Trophoblast cell (in vitro differentiated cells and primary cell): ENCODE data around the gene ASTN2.

Experiments
- DNase-seq, 2 donors: peaks; one replicate each; pipeline ENCODE4 v3.0.0-alpha.2; 2016
- H2AFZ ChIP-seq: 2 replicates; pipeline ENCODE4 v1.6.1; 2013; ENCODE audit warnings: low read length, moderate library complexity, mild to moderate bottlenecking; ENCODE audit not compliant: insufficient read depth, poor library complexity
- H2AK5ac ChIP-seq: 2 replicates; pipeline ENCODE4 v1.6.1; 2013; ENCODE audit warnings: mild to moderate bottlenecking, low read length
- H2BK120ac ChIP-seq: 2 replicates; pipeline ENCODE4 v1.6.1; 2013; ENCODE audit warnings: low read length, mild to moderate bottlenecking, moderate library complexity; ENCODE audit not compliant: insufficient read depth, poor library complexity
- H2BK12ac ChIP-seq: 2 replicates; pipeline ENCODE4 v1.6.1; 2013; ENCODE audit warnings: mild to moderate bottlenecking, low read length, moderate library complexity
- H2BK5ac ChIP-seq: 2 replicates; pipeline ENCODE4 v1.6.1; 2013; ENCODE audit warnings: low read length, low read depth, moderate library complexity, mild to moderate bottlenecking; ENCODE audit not compliant: poor library complexity
- H3K14ac ChIP-seq: 2 replicates; pipeline ENCODE4 v1.6.1; 2013; ENCODE audit warnings: mild to moderate bottlenecking, low read length
- H3K18ac ChIP-seq: 2 replicates; pipeline ENCODE4 v1.6.1; 2013; ENCODE audit warnings: mild to moderate bottlenecking, low read length
- H3K23ac ChIP-seq: 2 replicates; pipeline ENCODE4 v1.6.1; 2013; ENCODE audit warnings: low read length
- H3K27ac ChIP-seq: 2 replicates; pipeline ENCODE4 v1.5.1; 2013; ENCODE audit warnings: low read depth, mild to moderate bottlenecking, inconsistent platforms, low read length, moderate library complexity
- H3K27me3 ChIP-seq: 2 replicates; pipeline ENCODE4 v1.6.1; 2013; ENCODE audit warnings: inconsistent platforms, mild to moderate bottlenecking, low read length, moderate library complexity; ENCODE audit not compliant: insufficient read depth
- H3K36me3 ChIP-seq, 2 experiments: 1 replicate in 1 of 2; 2 replicates in 1 of 2; pipeline ENCODE4 v1.6.1; 2013; ENCODE audit warnings: low read length in 2 of 2, mild to moderate bottlenecking in 2 of 2, moderate library complexity in 1 of 2; ENCODE audit not compliant: insufficient read depth in 2 of 2, control insufficient read depth in 1 of 2
- H3K4ac ChIP-seq: 2 replicates; pipeline ENCODE4 v1.6.1; 2013; ENCODE audit warnings: low read depth, mild to moderate bottlenecking, low read length, moderate library complexity
- H3K4me1 ChIP-seq, 2 experiments: 1 replicate in 1 of 2; 2 replicates in 1 of 2; pipeline ENCODE4 v1.6.1; 2013; ENCODE audit warnings: low read length in 2 of 2, mild to moderate bottlenecking in 2 of 2, moderate library complexity in 1 of 2; ENCODE audit not compliant: insufficient read depth in 2 of 2, control insufficient read depth in 1 of 2
- H3K4me2 ChIP-seq: 2 replicates; pipeline ENCODE4 v1.6.1; 2013; ENCODE audit warnings: inconsistent platforms, mild to moderate bottlenecking, low read length, moderate library complexity
- H3K4me3 ChIP-seq: 2 replicates; pipeline ENCODE4 v1.5.1; 2013; ENCODE audit warnings: mild to moderate bottlenecking, low read depth, low read length, inconsistent platforms
- H3K79me1 ChIP-seq: one replicate; pipeline ENCODE4 v1.6.1; 2013; ENCODE audit warnings: low read length
- H3K79me2 ChIP-seq: 2 replicates; pipeline ENCODE4 v1.6.1; 2013; ENCODE audit warnings: low read length, mild to moderate bottlenecking; ENCODE audit not compliant: control insufficient read depth, insufficient read depth, poor library complexity
- H3K9ac ChIP-seq: 2 replicates; pipeline ENCODE4 v1.6.1; 2013; ENCODE audit warnings: mild to moderate bottlenecking, low read length
- H3K9me3 ChIP-seq: 2 replicates; pipeline ENCODE4 v1.6.1; 2013; ENCODE audit warnings: low read depth, mild to moderate bottlenecking, control low read depth, inconsistent platforms, low read length; ENCODE audit not compliant: insufficient read depth
- H4K12ac ChIP-seq: 2 replicates; pipeline ENCODE4 v1.6.1; 2013; ENCODE audit warnings: low read depth, mild to moderate bottlenecking, low read length, moderate library complexity
- H4K8ac ChIP-seq: 2 replicates; pipeline ENCODE4 v1.6.1; 2013; ENCODE audit warnings: low read depth, mild to moderate bottlenecking, low read length, moderate library complexity
- H4K91ac ChIP-seq: one replicate; pipeline ENCODE4 v1.6.1; 2013; ENCODE audit warnings: low read depth, mild to moderate bottlenecking, low read length, moderate library complexity
- WGBS: extraction: QIAGEN DNeasy Blood & Tissue Kit; methylation state at CpG from one replicate; pipeline ENCODE4 v1.1.7; 2013; ENCODE audit warnings: missing lambda C conversion rate; ENCODE audit not compliant: insufficient read length, insufficient coverage; ENCODE audit errors: extremely low coverage; 5-methylcytosine and 5-hydroxymethylcytosine counted together

ASTN2 gene

DNA sequence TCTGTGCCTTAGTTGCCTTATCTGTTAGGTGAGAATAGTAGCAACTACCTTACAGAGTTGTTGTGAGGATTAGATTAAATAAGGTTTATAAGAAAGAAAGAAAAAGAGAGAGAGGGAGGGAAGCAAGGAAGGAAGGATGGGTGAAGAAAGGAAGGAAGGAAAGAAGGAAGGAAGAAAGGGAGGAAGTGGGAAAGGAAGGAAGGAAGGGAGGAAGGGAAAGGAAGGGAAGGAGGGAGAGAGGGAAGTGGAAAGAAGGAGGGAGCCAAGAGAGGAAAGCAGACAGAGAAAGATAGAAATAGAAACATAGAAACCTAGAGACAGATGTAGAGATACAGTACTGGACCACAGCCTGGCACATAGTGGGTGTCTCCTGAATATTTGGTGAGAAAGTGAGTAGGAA, 934.9 kb downstream of the ASTN2 start:
- H3K79me2 ChIP-seq = no peaks in the 10 kb centered on the region
- H2BK120ac ChIP-seq = no peak overlapping the region
- no peak overlapping the region for H3K18ac ChIP-seq
- no peak overlapping the region for H3K23ac ChIP-seq
- H3K4me1 ChIP-seq = peaks cover 0 to 6% of the 10 kb centered on the region in 2 experiments
- no peak overlapping the region for H2BK5ac ChIP-seq
- no peaks in the 10 kb centered on the region for H3K27me3 ChIP-seq
- H2AFZ ChIP-seq = no peak overlapping the region
- H2BK12ac ChIP-seq = no peak overlapping the region
- H4K12ac ChIP-seq = no peak overlapping the region
- no peak overlapping the region for H3K14ac ChIP-seq
- H3K4me3 ChIP-seq = no peak overlapping the region
- no peak overlapping the region for H4K8ac ChIP-seq
- H3K9me3 ChIP-seq = no peaks in the 10 kb centered on the region
- no peaks in the 10 kb centered on the region for H3K36me3 ChIP-seq
- no peak overlapping the region for H3K27ac ChIP-seq
- H4K91ac ChIP-seq = no peak overlapping the region
- DNase-seq = no peak
- no peak overlapping the region for H3K4ac ChIP-seq
- H3K4me2 ChIP-seq = no peak overlapping the region
- no peak overlapping the region for H3K9ac ChIP-seq
- no peak overlapping the region for H2AK5ac ChIP-seq
- no peaks in the 10 kb centered on the region for H3K79me1 ChIP-seq

DNA sequence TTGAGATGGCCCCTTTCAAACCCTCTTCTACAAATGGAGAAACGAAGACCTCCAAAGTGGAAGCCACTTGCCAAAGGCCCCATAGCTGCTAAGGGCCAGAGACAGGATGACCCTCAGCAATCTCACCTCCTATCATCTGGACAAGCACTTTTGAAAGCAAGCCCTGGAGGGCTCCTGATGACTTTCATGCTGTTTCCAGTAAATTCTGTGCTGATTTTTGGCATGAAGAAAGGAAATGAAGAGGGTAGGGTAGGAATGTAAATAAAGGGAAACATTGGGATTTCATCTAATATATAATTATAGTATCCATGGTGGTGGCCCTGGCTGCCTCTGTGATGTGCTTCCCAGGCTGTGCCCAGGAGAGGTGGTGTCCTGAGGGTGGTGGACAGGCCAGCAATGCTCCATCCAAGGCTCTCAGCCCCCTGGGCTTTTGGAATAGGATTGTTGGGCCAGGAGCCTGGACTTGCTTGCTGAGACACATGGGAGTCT, 935.8 kb downstream of the ASTN2 start:
- H3K79me2 ChIP-seq = no peaks in the 10 kb centered on the region
- WGBS = no CpG with 5 or more reads among the region's 1 CpG

DNA sequence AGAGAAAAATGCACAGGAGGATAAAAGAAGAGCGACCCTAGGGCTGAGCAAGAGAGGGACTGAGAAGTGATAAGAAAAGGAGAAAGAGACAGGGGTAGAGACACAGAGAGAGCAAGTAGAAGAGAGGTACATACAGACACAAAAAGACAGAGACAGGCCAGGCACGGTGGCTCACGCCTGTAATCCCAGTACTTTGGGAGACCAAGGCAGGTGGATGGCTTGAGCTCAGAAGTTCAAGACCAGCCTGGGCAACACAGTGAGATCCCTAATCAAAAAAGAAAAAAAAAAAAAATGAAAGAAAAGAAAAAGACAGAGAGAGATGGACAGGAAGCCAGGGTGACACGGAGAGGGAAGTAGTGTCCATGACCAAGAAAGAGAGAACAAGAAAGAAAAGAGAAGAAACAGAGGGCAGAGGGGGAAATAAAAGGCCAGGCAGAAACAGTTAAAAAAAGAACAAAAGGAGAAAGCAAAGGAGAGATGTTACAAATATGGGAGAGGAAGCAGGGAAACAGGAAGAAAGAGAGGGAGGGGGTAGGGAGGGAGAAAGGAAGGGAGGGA, 937.2 kb downstream of the ASTN2 start:
- H3K4me1 ChIP-seq = peaks cover 8 to 11% of the 10 kb centered on the region in 2 experiments
- no peaks in the 10 kb centered on the region for H3K27me3 ChIP-seq
- no peak overlapping the region for H4K12ac ChIP-seq
- no peak overlapping the region for H4K8ac ChIP-seq
- H3K14ac ChIP-seq = no peak overlapping the region
- WGBS = no CpG with 5 or more reads among the region's 4 CpGs
- H2AK5ac ChIP-seq = no peak overlapping the region
- H3K4ac ChIP-seq = no peak overlapping the region
- DNase-seq = no peak
- no peak overlapping the region for H2BK5ac ChIP-seq
- no peak overlapping the region for H3K18ac ChIP-seq
- no peak overlapping the region for H2BK12ac ChIP-seq
- no peaks in the 10 kb centered on the region for H3K36me3 ChIP-seq
- H3K27ac ChIP-seq = no peak overlapping the region
- H2AFZ ChIP-seq = no peak overlapping the region
- no peak overlapping the region for H2BK120ac ChIP-seq
- no peaks in the 10 kb centered on the region for H3K9me3 ChIP-seq
- H3K79me2 ChIP-seq = no peaks in the 10 kb centered on the region
- no peak overlapping the region for H3K23ac ChIP-seq
- no peak overlapping the region for H3K4me3 ChIP-seq
- no peak overlapping the region for H3K9ac ChIP-seq
- no peak overlapping the region for H3K4me2 ChIP-seq
- H3K79me1 ChIP-seq = no peaks in the 10 kb centered on the region
- H4K91ac ChIP-seq = no peak overlapping the region

More for the DNA sequence above, 935.8 kb downstream of the ASTN2 start:
- Histone ChIP-seq H3K4me2 (no peak overlapping the region), H2AFZ (no peak overlapping the region), H3K36me3 (no peaks in the 10 kb centered on the region), H3K18ac (no peak overlapping the region), H3K14ac (no peak overlapping the region), H2BK5ac (no peak overlapping the region), H2BK120ac (no peak overlapping the region), H4K91ac (no peak overlapping the region), H3K4ac (no peak overlapping the region), H3K27ac (no peak overlapping the region), H3K9me3 (no peaks in the 10 kb centered on the region), H4K12ac (no peak overlapping the region), H3K4me1 (peaks cover 7 to 10% of the 10 kb centered on the region in 2 experiments), H3K9ac (no peak overlapping the region), H3K27me3 (no peaks in the 10 kb centered on the region), H3K79me1 (no peaks in the 10 kb centered on the region), H4K8ac (no peak overlapping the region), H3K23ac (no peak overlapping the region), H2BK12ac (no peak overlapping the region), H3K4me3 (no peak overlapping the region), H2AK5ac (no peak overlapping the region)
- DNase-seq = no peak

- no CpG with 5 or more reads among the region's 10 CpGs for WGBS
- no peak overlapping the region for H3K4me2 ChIP-seq
These were observed 937.9 kb downstream of the ASTN2 start for GRCh38 chr9:116476935-116477381.

More at GRCh38 chr9:116476935-116477381, 937.9 kb downstream of the ASTN2 start:
- H3K9me3 ChIP-seq = no peaks in the 10 kb centered on the region
- no peak overlapping the region for H3K27ac ChIP-seq
- H3K79me1 ChIP-seq = peaks cover 1% of the 10 kb centered on the region
- no peak overlapping the region for H2AK5ac ChIP-seq
- no peak overlapping the region for H3K4ac ChIP-seq
- H2BK5ac ChIP-seq = no peak overlapping the region
- H2BK120ac ChIP-seq = no peak overlapping the region
- H4K91ac ChIP-seq = no peak overlapping the region
- H3K14ac ChIP-seq = no peak overlapping the region
- H3K4me3 ChIP-seq = no peak overlapping the region
- H3K79me2 ChIP-seq = no peaks in the 10 kb centered on the region
- no peak for DNase-seq
- no peak overlapping the region for H3K9ac ChIP-seq
- H4K12ac ChIP-seq = no peak overlapping the region
- H3K18ac ChIP-seq = no peak overlapping the region
- no peak overlapping the region for H2AFZ ChIP-seq
- H4K8ac ChIP-seq = no peak overlapping the region
- H3K36me3 ChIP-seq = no peaks in the 10 kb centered on the region
- no peak overlapping the region for H2BK12ac ChIP-seq
- H3K4me1 ChIP-seq = peaks cover 10 to 15% of the 10 kb centered on the region in 2 experiments
- no peak overlapping the region for H3K23ac ChIP-seq
- H3K27me3 ChIP-seq = no peaks in the 10 kb centered on the region
